A549 (cell line): ENCODE measurements around the gene NDUFS3. TPM values are rescaled to one million over a fixed set of nuclear protein-coding genes. Genes with fewer than 3 reads are reported as not detected.

Source experiments
- ATAC-seq, 2 experiments: fragments of 200-7000 bp in 1 of 2; fragments of >200 bp in 1 of 2; cut with Nextera tagmentation in 1 of 2; cut with Tn5 transposase in 1 of 2; 3 replicates each; pipeline versions ENCODE4 v1.8.0 to v1.9.1; 2018 to 2020; ENCODE audit warnings: mild to moderate bottlenecking in 1 of 2, moderate library complexity in 1 of 2
- CTCF ChIA-PET: fragments of 300-600 bp; sonication (Branson Sonifier 250); formaldehyde crosslinking; extraction: SDS; loops from one replicate; lab custom pipeline; 2021; ENCODE audit warnings: antibody characterized with exemption, inconsistent platforms; lab: Yijun Ruan, JAX
- POLR2A ChIA-PET: fragments of 350-600 bp; formaldehyde crosslinking; extraction: SDS; loops from one replicate; lab custom pipeline; 2021; ENCODE audit warnings: antibody characterized with exemption, inconsistent platforms; lab: Yijun Ruan, JAX
- DNase-seq, 2 experiments: peaks; one replicate each; pipeline versions ENCODE4 v3.0.0 to v3.0.0-alpha.2; 2011 to 2016; ENCODE audit warnings: low read depth in 1 of 2, low spot score in 1 of 2
- FAIRE-seq: peaks from 2 replicates; lab custom pipeline; 2011; peaks lifted over from hg19 to GRCh38; lab: Jason Lieb, UNC
- H3K27ac ChIP-seq, 2 experiments: fragments of >200 bp; sonication (Bioruptor Twin); formaldehyde crosslinking; 3 replicates each; pipeline ENCODE4 v1.5.1; 2016 to 2017
- H3K4me1 ChIP-seq: fragments of >200 bp; sonication (Bioruptor Twin); formaldehyde crosslinking; 3 replicates; pipeline ENCODE4 v1.6.1; 2016
- H3K4me2 ChIP-seq: fragments of >200 bp; sonication (Bioruptor Twin); formaldehyde crosslinking; 3 replicates; pipeline ENCODE4 v1.6.1; 2016
- H3K4me3 ChIP-seq: fragments of >200 bp; sonication (Bioruptor Twin); formaldehyde crosslinking; 3 replicates; pipeline ENCODE4 v1.5.1; 2016
- H3K9me3 ChIP-seq: fragments of >200 bp; sonication (Bioruptor Twin); formaldehyde crosslinking; 3 replicates; pipeline ENCODE4 v1.6.1; 2016
- BHLHE40 ChIP-seq: IDR thresholded peaks from 2 replicates; pipeline ENCODE4 v1.6.1; 2012; ENCODE audit warnings: low read depth, low read length, inconsistent platforms
- CHD2 ChIP-seq: fragments of 150-350 bp; IDR thresholded peaks from 2 replicates; pipeline ENCODE4 v1.6.1; 2014; ENCODE audit warnings: low read length; ENCODE audit not compliant: partially characterized antibody
- CTCF ChIP-seq: fragments of >200 bp; sonication (Bioruptor Twin); formaldehyde crosslinking; IDR thresholded peaks from 3 replicates; pipeline ENCODE4 v1.5.1; 2016
- ELK1 ChIP-seq: fragments of 150-350 bp; IDR thresholded peaks from 2 replicates; pipeline ENCODE4 v1.6.1; 2014; ENCODE audit warnings: low read depth, mild to moderate bottlenecking, low read length
- ESRRA ChIP-seq: fragments of 150-350 bp; IDR thresholded peaks from 2 replicates; pipeline ENCODE4 v1.6.1; 2014; ENCODE audit warnings: mild to moderate bottlenecking, low read length, borderline replicate concordance
- FOSL2 ChIP-seq, 2 experiments: fragments of 450-650 bp in 1 of 2; fragments of >200 bp in 1 of 2; sonication (Bioruptor Twin) in 1 of 2; formaldehyde crosslinking; IDR thresholded peaks; 2 replicates each; pipeline versions ENCODE4 v1.5.0 to v1.6.1; 2016 to 2020; ENCODE audit warnings: mild to moderate bottlenecking in 1 of 2, moderate library complexity in 1 of 2
- HES2 ChIP-seq: fragments of >200 bp; sonication (Bioruptor Twin); formaldehyde crosslinking; IDR thresholded peaks from 2 replicates; pipeline ENCODE4 v1.6.1; 2016
- HMGXB4 ChIP-seq: fragments of 250-450 bp; sonication (Bioruptor Pico); IDR thresholded peaks from 2 replicates; pipeline ENCODE4 v1.5.0; 2021; ENCODE audit warnings: mild to moderate bottlenecking, moderate library complexity, borderline replicate concordance
- HOXA7 ChIP-seq: fragments of 250-450 bp; sonication (Bioruptor Pico); IDR thresholded peaks from 2 replicates; pipeline ENCODE4 v1.5.0; 2020; ENCODE audit warnings: mild to moderate bottlenecking, moderate library complexity
- MAFK ChIP-seq: fragments of 450-650 bp; IDR thresholded peaks from 2 replicates; pipeline ENCODE4 v1.6.1; 2014; ENCODE audit not compliant: partially characterized antibody
- NPAS2 ChIP-seq: fragments of 250-450 bp; sonication (Bioruptor Pico); IDR thresholded peaks from 2 replicates; pipeline ENCODE4 v1.8.0; 2022; ENCODE audit warnings: mild to moderate bottlenecking, moderate library complexity, borderline replicate concordance
- PBX3 ChIP-seq: IDR thresholded peaks from 2 replicates; pipeline ENCODE4 v1.6.1; 2012
- PHF8 ChIP-seq: fragments of 200-600 bp; sonication (generic); IDR thresholded peaks from 2 replicates; pipeline ENCODE4 v1.6.1; 2016; ENCODE audit warnings: low read depth, mild to moderate bottlenecking, antibody characterized with exemption, moderate library complexity, borderline replicate concordance
- RNF2 ChIP-seq: fragments of 200-600 bp; sonication (generic); IDR thresholded peaks from 2 replicates; pipeline ENCODE4 v1.6.1; 2016; ENCODE audit warnings: low read depth, mild to moderate bottlenecking, antibody characterized with exemption, moderate library complexity, borderline replicate concordance
- SMC3 ChIP-seq: fragments of >200 bp; sonication (Bioruptor Twin); formaldehyde crosslinking; IDR thresholded peaks from 3 replicates; pipeline ENCODE4 v1.6.1; 2018; ENCODE audit warnings: inconsistent platforms
- TFCP2L1 ChIP-seq: fragments of 250-450 bp; sonication (Bioruptor Pico); IDR thresholded peaks from 2 replicates; pipeline ENCODE4 v1.5.0; 2021; ENCODE audit warnings: mild to moderate bottlenecking
- ZC3H11A ChIP-seq: fragments of 450-650 bp; IDR thresholded peaks from 2 replicates; pipeline ENCODE4 v1.6.1; 2014; ENCODE audit warnings: antibody characterized with exemption, mild to moderate bottlenecking
- ZNF302 ChIP-seq: fragments of 250-450 bp; sonication (Bioruptor Pico); IDR thresholded peaks from 2 replicates; pipeline ENCODE4 v1.9.0; 2021; ENCODE audit warnings: inconsistent platforms, mild to moderate bottlenecking, moderate library complexity
- ZSCAN20 ChIP-seq: fragments of 250-450 bp; sonication (Bioruptor Pico); IDR thresholded peaks from 2 replicates; pipeline ENCODE4 v1.8.0; 2022; ENCODE audit warnings: mild to moderate bottlenecking, moderate library complexity
- WGBS: methylation state at CpG from one replicate; pipeline ENCODE4 v1.1.6; 2017; ENCODE audit errors: missing lambda C conversion rate; 5-methylcytosine and 5-hydroxymethylcytosine counted together
- polyA plus RNA-seq, 4 experiments: library from polyadenylated mRNA; depleted of rRNA in 3 of 4; stranded (reverse); fragments of >200 nt; fragmentation: RNase III in 1 of 4; extraction: RNeasy Plus Mini Kit Qiagen cat#74134 plus additional on column Dnase treatment in 1 of 4; gene quantifications; 2 replicates in 3 of 4; 3 replicates in 1 of 4; pipeline ENCODE4 v1.2.3, GENCODE V29; 2011 to 2017

The NDUFS3 gene
- polyA plus RNA-seq, 2 of the 4 experiments (the other 2 are of a cell fraction) = 142 to 156 TPM

GRCh38 chr11:47583844-47584243 lies 5.0 kb downstream of the NDUFS3 start (continued):
- no peak for TF ChIP-seq FOSL2 (IDR thresholded peaks at IDR 0.05)
- no peak for TF ChIP-seq FOSL2 (CRISPR knock-in tag; IDR thresholded peaks at IDR 0.05)
- TF ChIP-seq TFCP2L1 = no peak
- no peak for TF ChIP-seq HES2
- TF ChIP-seq MAFK = no peak
- no peak for TF ChIP-seq PHF8

GRCh38 chr11:47586098-47586855 lies 7.4 kb downstream of the NDUFS3 start, which contains the start of gene FAM180B:
Gene FAM180B, plus strand, starts transcription at chr11:47586678. Its CDS starts 91 bp downstream, at chr11:47586769.
- WGBS = 76% methylated on average over 10 of the region's 12 CpGs
- H3K4me3 ChIP-seq = no peak within 1 kb of the TSS
- H3K27ac ChIP-seq = no peak within 1 kb of the TSS
- DNase-seq (no peak), FAIRE-seq (no peak), ATAC-seq (peak; percentile 27 to 33; a peak in 3 of 6 replicates)
- H3K4me2 ChIP-seq = no peak within 1 kb of the TSS
- H3K9me3 ChIP-seq = no peaks in the 10 kb centered on the region
- TF ChIP-seq SMC3 = no peak
- no peak for TF ChIP-seq TFCP2L1
- TF ChIP-seq CTCF = no peak
- TF ChIP-seq ZSCAN20 (CRISPR knock-in tag) = no peak
- no peak for TF ChIP-seq RNF2
- no peak for TF ChIP-seq ELK1
- no peak for TF ChIP-seq BHLHE40
- no peak for TF ChIP-seq ZC3H11A
- TF ChIP-seq HMGXB4 = no peak
- TF ChIP-seq HOXA7 = no peak
- TF ChIP-seq ESRRA = no peak
- no peak for TF ChIP-seq ZNF302 (CRISPR knock-in tag)
- TF ChIP-seq PBX3 = no peak
- no peak for TF ChIP-seq CHD2
- TF ChIP-seq MAFK = no peak
- TF ChIP-seq NPAS2 (CRISPR knock-in tag) = no peak
- CTCF ChIA-PET = interaction anchor here (0.6 to 1.4 kb wide), 4 partner anchors 12 to 31 kb away, joined by 3 to 5 read pairs (median 3); no protein-coding TSS in a partner anchor
- POLR2A ChIA-PET = interaction anchor here (1.0 kb wide), 1 partner anchor 21 kb away, joined by 3 read pairs; the partner anchor contains the start of gene PTPMT1
- H3K4me1 ChIP-seq = no peaks in the 10 kb centered on the region
